ENCODE data around the gene THEMIS. TPM values are rescaled to one million over a fixed set of nuclear protein-coding genes. Genes with fewer than 3 reads are reported as not detected.
"Not testable (repeated sequence)": the region's sequence is repeated elsewhere in the genome, so short reads cannot be mapped to it uniquely, and the experiment has no call there.

Gene THEMIS
- total RNA-seq, 2 experiments from 2014 or later: 142 to 144 TPM

- peaks cover 19% of the 10 kb centered on the region for H3K9me3 Mint-ChIP-seq (ENCODE audit: insufficient read depth)
- peak overlapping the region; percentile 82 for H3K27ac Mint-ChIP-seq
- DNase-seq (peak; percentile 85), ATAC-seq (peak; percentile 96)
- H3K4me1 Mint-ChIP-seq (ENCODE audit: low read depth): peaks cover 62% of the 10 kb centered on the region
- peaks cover 55% of the 10 kb centered on the region for H3K36me3 Mint-ChIP-seq (ENCODE audit: low read depth)
- ChIA-PET POLR2A (interaction anchor here (0.7 to 2.2 kb wide), 16 partner anchors 9 to 54 kb away, joined by 3 to 32 read pairs (median 6); partner anchors contain the start of gene THEMIS), CTCF (interaction anchor here (0.7 to 5.2 kb wide), 14 partner anchors 9 to 79 kb away, joined by 3 to 38 read pairs (median 4); partner anchors contain the start of gene THEMIS)
- H3K4me3 Mint-ChIP-seq: peak overlapping the region; percentile 70
- no peaks in the 10 kb centered on the region for H3K27me3 Mint-ChIP-seq (ENCODE audit: low read depth)
Observed at GRCh38 chr6:127933852-127934840, 33.3 kb upstream of the THEMIS start.

GRCh38 chr6:127933137-127933536, 32.3 kb upstream of the THEMIS start:
- peaks cover 56% of the 10 kb centered on the region for H3K36me3 Mint-ChIP-seq (ENCODE audit: low read depth)
- no peak overlapping the region for H3K4me3 Mint-ChIP-seq
- H3K9me3 Mint-ChIP-seq (ENCODE audit: insufficient read depth): peaks cover 19% of the 10 kb centered on the region
- CTCF ChIA-PET: no interaction called here
- no peaks in the 10 kb centered on the region for H3K27me3 Mint-ChIP-seq (ENCODE audit: low read depth)
- DNase-seq (no peak), ATAC-seq (no peak)
- POLR2A ChIA-PET: interaction anchor here (2.2 kb wide), 1 partner anchor 17 kb away, joined by 11 read pairs; no protein-coding TSS in a partner anchor
- H3K27ac Mint-ChIP-seq: peak overlapping the region; percentile 82
- peaks cover 52% of the 10 kb centered on the region for H3K4me1 Mint-ChIP-seq (ENCODE audit: low read depth)

GRCh38 chr6:127932708-127933107, 31.9 kb upstream of the THEMIS start:
- no peak overlapping the region for H3K4me3 Mint-ChIP-seq

GRCh38 chr6:127926441-127926840, 25.6 kb upstream of the THEMIS start:
- H3K27ac Mint-ChIP-seq; H3K27me3 Mint-ChIP-seq (ENCODE audit: low read depth); DNase-seq; CTCF ChIA-PET; ATAC-seq; H3K4me3 Mint-ChIP-seq; POLR2A ChIA-PET: not testable (repeated sequence)
- peaks cover 29% of the 10 kb centered on the region for H3K9me3 Mint-ChIP-seq (ENCODE audit: insufficient read depth)
- peaks cover 42% of the 10 kb centered on the region for H3K4me1 Mint-ChIP-seq (ENCODE audit: low read depth)
- peaks cover 67% of the 10 kb centered on the region for H3K36me3 Mint-ChIP-seq (ENCODE audit: low read depth)

More at GRCh38 chr6:127932708-127933107, 31.9 kb upstream of the THEMIS start:
- Mint-ChIP-seq H3K36me3 (ENCODE audit: low read depth) (peaks cover 57% of the 10 kb centered on the region), H3K4me1 (ENCODE audit: low read depth) (peaks cover 47% of the 10 kb centered on the region), H3K9me3 (ENCODE audit: insufficient read depth) (peaks cover 21% of the 10 kb centered on the region), H3K27me3 (ENCODE audit: low read depth) (no peaks in the 10 kb centered on the region), H3K27ac (peak overlapping the region; percentile 82)
- no peak for DNase-seq
- CTCF ChIA-PET: no interaction called here
- POLR2A ChIA-PET: interaction anchor here (2.2 kb wide), 1 partner anchor 18 kb away, joined by 11 read pairs; no protein-coding TSS in a partner anchor
- no peak for ATAC-seq

GRCh38 chr6:127924440-127924839, 23.6 kb upstream of the THEMIS start:
- Mint-ChIP-seq H3K4me3 (no peak overlapping the region), H3K36me3 (ENCODE audit: low read depth) (peaks cover 55% of the 10 kb centered on the region), H3K4me1 (ENCODE audit: low read depth) (peaks cover 57% of the 10 kb centered on the region), H3K9me3 (ENCODE audit: insufficient read depth) (peaks cover 28% of the 10 kb centered on the region), H3K27me3 (ENCODE audit: low read depth) (no peaks in the 10 kb centered on the region), H3K27ac (peak overlapping the region; percentile 13)
- DNase-seq (no peak), ATAC-seq (no peak)
- POLR2A ChIA-PET: no interaction called here
- CTCF ChIA-PET: interaction anchor here (0.8 to 2.4 kb wide), 3 partner anchors 10 to 66 kb away, joined by 3 to 9 read pairs (median 5); no protein-coding TSS in a partner anchor

GRCh38 chr6:127924031-127924430, 23.2 kb upstream of the THEMIS start:
- peaks cover 25% of the 10 kb centered on the region for H3K9me3 Mint-ChIP-seq (ENCODE audit: insufficient read depth)
- no peaks in the 10 kb centered on the region for H3K27me3 Mint-ChIP-seq (ENCODE audit: low read depth)
- ChIA-PET CTCF (interaction anchor here (0.8 to 2.4 kb wide), 3 partner anchors 11 to 65 kb away, joined by 3 to 9 read pairs (median 5); no protein-coding TSS in a partner anchor), POLR2A (no interaction called here)
- no peak for DNase-seq
- peak overlapping the region; percentile 13 for H3K27ac Mint-ChIP-seq
- H3K4me1 Mint-ChIP-seq (ENCODE audit: low read depth): peaks cover 61% of the 10 kb centered on the region
- peaks cover 54% of the 10 kb centered on the region for H3K36me3 Mint-ChIP-seq (ENCODE audit: low read depth)
- no peak for ATAC-seq
- H3K4me3 Mint-ChIP-seq: no peak overlapping the region

GRCh38 chr6:127923135-127923534, 22.3 kb upstream of the THEMIS start:
- ChIA-PET POLR2A (no interaction called here), CTCF (interaction anchor here (0.9 kb wide), 1 partner anchor 11 kb away, joined by 3 read pairs; no protein-coding TSS in a partner anchor)
- H3K4me3 Mint-ChIP-seq: peak overlapping the region; percentile 51
- no peak for ATAC-seq
- peaks cover 25% of the 10 kb centered on the region for H3K9me3 Mint-ChIP-seq (ENCODE audit: insufficient read depth)
- peak overlapping the region; percentile 74 for H3K27ac Mint-ChIP-seq
- H3K36me3 Mint-ChIP-seq (ENCODE audit: low read depth): peaks cover 47% of the 10 kb centered on the region
- DNase-seq: no peak
- peaks cover 70% of the 10 kb centered on the region for H3K4me1 Mint-ChIP-seq (ENCODE audit: low read depth)
- H3K27me3 Mint-ChIP-seq (ENCODE audit: low read depth): no peaks in the 10 kb centered on the region

GRCh38 chr6:127921982-127922381, 21.1 kb upstream of the THEMIS start:
- H3K27me3 Mint-ChIP-seq (ENCODE audit: low read depth): no peaks in the 10 kb centered on the region
- peaks cover 82% of the 10 kb centered on the region for H3K4me1 Mint-ChIP-seq (ENCODE audit: low read depth)
- H3K27ac Mint-ChIP-seq: peak overlapping the region; percentile 74
- DNase-seq (no peak), ATAC-seq (no peak)
- peaks cover 17% of the 10 kb centered on the region for H3K9me3 Mint-ChIP-seq (ENCODE audit: insufficient read depth)
- ChIA-PET CTCF (interaction anchor here (1.4 to 1.5 kb wide), 2 partner anchors 11 to 19 kb away, joined by 3 to 4 read pairs; no protein-coding TSS in a partner anchor), POLR2A (interaction anchor here (1.1 kb wide), 1 partner anchor 21 kb away, joined by 4 read pairs; the partner anchor contains the start of gene THEMIS)
- peak overlapping the region; percentile 51 for H3K4me3 Mint-ChIP-seq
- H3K36me3 Mint-ChIP-seq (ENCODE audit: low read depth): peaks cover 36% of the 10 kb centered on the region

- no peak overlapping the region for H3K4me3 Mint-ChIP-seq
- CTCF ChIA-PET: interaction anchor here (0.6 to 1.5 kb wide), 3 partner anchors 10 to 145 kb away, joined by 3 to 4 read pairs (median 3); no protein-coding TSS in a partner anchor
- peaks cover 31% of the 10 kb centered on the region for H3K36me3 Mint-ChIP-seq (ENCODE audit: low read depth)
Observed at GRCh38 chr6:127920804-127921203, 19.9 kb upstream of the THEMIS start.

GRCh38 chr6:127918506-127919427, 17.9 kb upstream of the THEMIS start:
- no peaks in the 10 kb centered on the region for H3K9me3 Mint-ChIP-seq (ENCODE audit: insufficient read depth)
- peaks cover 85% of the 10 kb centered on the region for H3K4me1 Mint-ChIP-seq (ENCODE audit: low read depth)
- ChIA-PET POLR2A (interaction anchor here (0.7 to 3.9 kb wide), 9 partner anchors 10 to 54 kb away, joined by 3 to 22 read pairs (median 4); partner anchors contain the start of gene THEMIS), CTCF (interaction anchor here (0.7 to 5.7 kb wide), 17 partner anchors 9 to 128 kb away, joined by 3 to 50 read pairs (median 4); partner anchors contain the start of gene THEMIS)
- ATAC-seq: peak; percentile 69
- no peaks in the 10 kb centered on the region for H3K27me3 Mint-ChIP-seq (ENCODE audit: low read depth)
- H3K4me3 Mint-ChIP-seq: peak overlapping the region; percentile 71
- DNase-seq: peak; percentile 56
- H3K36me3 Mint-ChIP-seq (ENCODE audit: low read depth): peaks cover 27% of the 10 kb centered on the region
- H3K27ac Mint-ChIP-seq: peak overlapping the region; percentile 85

More at GRCh38 chr6:127920804-127921203, 19.9 kb upstream of the THEMIS start:
- Mint-ChIP-seq H3K27me3 (ENCODE audit: low read depth) (no peaks in the 10 kb centered on the region), H3K27ac (no peak overlapping the region), H3K4me1 (ENCODE audit: low read depth) (peaks cover 90% of the 10 kb centered on the region), H3K9me3 (ENCODE audit: insufficient read depth) (peaks cover 12% of the 10 kb centered on the region)
- no peak for DNase-seq
- no peak for ATAC-seq
- POLR2A ChIA-PET: interaction anchor here (1.0 to 1.1 kb wide), 2 partner anchors 14 to 47 kb away, joined by 3 to 4 read pairs; no protein-coding TSS in a partner anchor
